Panc1 (cell line): ENCODE data around the gene NXPH4.

Experiments used
- POLR2AphosphoS5 ChIP-seq: IDR thresholded peaks from 2 replicates; pipeline ENCODE4 v1.6.1; 2012; ENCODE audit warnings: mild to moderate bottlenecking, low read depth, low read length, moderate library complexity
- REST ChIP-seq, 2 experiments: IDR thresholded peaks; 2 replicates each; pipeline ENCODE4 v1.6.1; 2011 to 2012; ENCODE audit warnings: low read depth in 2 of 2, control low read depth in 1 of 2, low read length in 1 of 2, mild to moderate bottlenecking in 1 of 2, moderate library complexity in 1 of 2; ENCODE audit not compliant: insufficient read depth in 1 of 2
- SIN3A ChIP-seq: IDR thresholded peaks from 2 replicates; pipeline ENCODE4 v1.6.1; 2012; ENCODE audit warnings: low read depth, mild to moderate bottlenecking, low read length, moderate library complexity, borderline replicate concordance; ENCODE audit not compliant: insufficient read depth
- TCF7L2 ChIP-seq: IDR thresholded peaks from 2 replicates; pipeline ENCODE4 v1.6.1; 2011; ENCODE audit warnings: mild to moderate bottlenecking, low read depth, low read length, inconsistent platforms
- TF ChIP-seq, protein P1 (sequence below): fragments of 450-650 bp; IDR thresholded peaks from 2 replicates; pipeline ENCODE4 v1.5.1; 2017; ENCODE audit warnings: mild to moderate bottlenecking

- TF ChIP-seq, protein P1, sequence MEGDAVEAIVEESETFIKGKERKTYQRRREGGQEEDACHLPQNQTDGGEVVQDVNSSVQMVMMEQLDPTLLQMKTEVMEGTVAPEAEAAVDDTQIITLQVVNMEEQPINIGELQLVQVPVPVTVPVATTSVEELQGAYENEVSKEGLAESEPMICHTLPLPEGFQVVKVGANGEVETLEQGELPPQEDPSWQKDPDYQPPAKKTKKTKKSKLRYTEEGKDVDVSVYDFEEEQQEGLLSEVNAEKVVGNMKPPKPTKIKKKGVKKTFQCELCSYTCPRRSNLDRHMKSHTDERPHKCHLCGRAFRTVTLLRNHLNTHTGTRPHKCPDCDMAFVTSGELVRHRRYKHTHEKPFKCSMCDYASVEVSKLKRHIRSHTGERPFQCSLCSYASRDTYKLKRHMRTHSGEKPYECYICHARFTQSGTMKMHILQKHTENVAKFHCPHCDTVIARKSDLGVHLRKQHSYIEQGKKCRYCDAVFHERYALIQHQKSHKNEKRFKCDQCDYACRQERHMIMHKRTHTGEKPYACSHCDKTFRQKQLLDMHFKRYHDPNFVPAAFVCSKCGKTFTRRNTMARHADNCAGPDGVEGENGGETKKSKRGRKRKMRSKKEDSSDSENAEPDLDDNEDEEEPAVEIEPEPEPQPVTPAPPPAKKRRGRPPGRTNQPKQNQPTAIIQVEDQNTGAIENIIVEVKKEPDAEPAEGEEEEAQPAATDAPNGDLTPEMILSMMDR: peak; percentile 72
- TF ChIP-seq SIN3A (no peak), POLR2AphosphoS5 (no peak), TCF7L2 (no peak), REST (IDR thresholded peaks at IDR 0.05; ENCODE audit: insufficient read depth in 1 of 2, low read depth in 2 of 2, low read length in 1 of 2) (no peak)
These were observed 26.3 kb downstream of the NXPH4 start for GRCh38 chr12:57242691-57243454.
